Mesenchymal stem cell (in vitro differentiated cells and primary cell): Measurements from ENCODE around the gene TMEM185A.
"Not testable (repeated sequence)": the region's sequence is repeated elsewhere in the genome, so short reads cannot be mapped to it uniquely, and the experiment has no call there.

Source experiments
- DNase-seq: peaks from one replicate; pipeline ENCODE4 v3.0.0-alpha.2; 2013
- H2AFZ ChIP-seq: one replicate; pipeline ENCODE4 v1.6.1; 2013; ENCODE audit warnings: low read depth, mild to moderate bottlenecking, control low read depth, inconsistent platforms, low read length, moderate library complexity
- H2AK5ac ChIP-seq: 2 replicates; pipeline ENCODE4 v1.6.1; 2013; ENCODE audit warnings: low read length, moderate library complexity, mild to moderate bottlenecking, inconsistent platforms; ENCODE audit not compliant: severe bottlenecking
- H2BK120ac ChIP-seq: one replicate; pipeline ENCODE4 v1.6.1; 2013; ENCODE audit warnings: low read depth, mild to moderate bottlenecking, inconsistent platforms, low read length, moderate library complexity
- H2BK12ac ChIP-seq, 2 experiments: one replicate each; pipeline ENCODE4 v1.6.1; 2013; ENCODE audit warnings: inconsistent platforms in 2 of 2, low read length in 2 of 2, mild to moderate bottlenecking in 2 of 2, moderate library complexity in 2 of 2, control low read depth in 1 of 2
- H2BK15ac ChIP-seq: one replicate; pipeline ENCODE4 v1.6.1; 2013; ENCODE audit warnings: mild to moderate bottlenecking, low read depth, inconsistent platforms; ENCODE audit not compliant: poor library complexity, severe bottlenecking
- H2BK5ac ChIP-seq: 2 replicates; pipeline ENCODE4 v1.6.1; 2013; ENCODE audit warnings: low read depth, mild to moderate bottlenecking, low read length, control low read depth, inconsistent platforms; ENCODE audit not compliant: poor library complexity, severe bottlenecking
- H3K14ac ChIP-seq, 2 experiments: one replicate each; pipeline ENCODE4 v1.6.1; 2013; ENCODE audit warnings: inconsistent platforms in 2 of 2, low read length in 2 of 2, control low read depth in 1 of 2, mild to moderate bottlenecking in 1 of 2, moderate library complexity in 1 of 2
- H3K18ac ChIP-seq, 2 experiments: one replicate each; pipeline ENCODE4 v1.6.1; 2013; ENCODE audit warnings: inconsistent platforms in 2 of 2, low read length in 2 of 2, control low read depth in 1 of 2, low read depth in 1 of 2, mild to moderate bottlenecking in 1 of 2
- H3K23ac ChIP-seq, 2 experiments: one replicate each; pipeline ENCODE4 v1.6.1; 2013; ENCODE audit warnings: inconsistent platforms in 2 of 2, low read length in 2 of 2, mild to moderate bottlenecking in 2 of 2, moderate library complexity in 2 of 2, control low read depth in 1 of 2
- H3K27ac ChIP-seq: 2 replicates; pipeline ENCODE4 v1.5.1; 2013; ENCODE audit warnings: mild to moderate bottlenecking, moderate library complexity, low read length, control low read depth, inconsistent platforms; ENCODE audit not compliant: poor library complexity, severe bottlenecking
- H3K27me3 ChIP-seq, 2 experiments: 2 replicates each; pipeline versions ENCODE4 v1.6.1 to v1.7.0; 2013; ENCODE audit warnings: low read length in 2 of 2, mild to moderate bottlenecking in 2 of 2, moderate library complexity in 2 of 2, control low read depth in 1 of 2, inconsistent platforms in 1 of 2; ENCODE audit not compliant: control insufficient read depth in 1 of 2, insufficient read depth in 1 of 2
- H3K36me3 ChIP-seq, 2 experiments: 2 replicates each; pipeline versions ENCODE4 v1.6.1 to v1.7.0; 2013; ENCODE audit warnings: low read length in 2 of 2, control low read depth in 1 of 2, inconsistent platforms in 1 of 2, low read depth in 1 of 2, mild to moderate bottlenecking in 1 of 2; ENCODE audit not compliant: insufficient read depth in 2 of 2, control insufficient read depth in 1 of 2
- H3K4ac ChIP-seq, 2 experiments: one replicate each; pipeline ENCODE4 v1.6.1; 2013; ENCODE audit warnings: inconsistent platforms in 2 of 2, low read length in 2 of 2, mild to moderate bottlenecking in 2 of 2, moderate library complexity in 2 of 2, control low read depth in 1 of 2, low read depth in 1 of 2
- H3K4me1 ChIP-seq: 2 replicates; pipeline ENCODE4 v1.6.1; 2013; ENCODE audit warnings: low read depth, low read length, control low read depth; ENCODE audit not compliant: control insufficient read depth, insufficient read depth
- H3K4me2 ChIP-seq: 2 replicates; pipeline ENCODE4 v1.6.1; 2013; ENCODE audit warnings: low read length, mild to moderate bottlenecking, inconsistent platforms; ENCODE audit not compliant: poor library complexity, severe bottlenecking
- H3K4me3 ChIP-seq, 2 experiments: 2 replicates each; pipeline versions ENCODE4 v1.5.1 to v1.7.0; 2013; ENCODE audit warnings: low read length in 2 of 2, mild to moderate bottlenecking in 2 of 2, control low read depth in 1 of 2, low read depth in 1 of 2; ENCODE audit not compliant: insufficient read depth in 1 of 2
- H3K79me1 ChIP-seq: replicated peaks from 2 replicates; pipeline ENCODE4 v1.6.1; 2013; ENCODE audit warnings: mild to moderate bottlenecking, control low read depth, low read length, inconsistent platforms; ENCODE audit not compliant: poor library complexity, severe bottlenecking
- H3K9ac ChIP-seq: 2 replicates; pipeline ENCODE4 v1.7.0; 2013; ENCODE audit warnings: mild to moderate bottlenecking, low read length, moderate library complexity
- H3K9me3 ChIP-seq: 2 replicates; pipeline ENCODE4 v1.7.0; 2013; ENCODE audit warnings: mild to moderate bottlenecking, low read length; ENCODE audit not compliant: control insufficient read depth
- H4K8ac ChIP-seq: one replicate; pipeline ENCODE4 v1.6.1; 2013; ENCODE audit warnings: inconsistent platforms, mild to moderate bottlenecking, low read length, moderate library complexity
- H4K91ac ChIP-seq: one replicate; pipeline ENCODE4 v1.6.1; 2013; ENCODE audit warnings: mild to moderate bottlenecking, low read length, inconsistent platforms
- WGBS: methylation state at CpG from one replicate; pipeline ENCODE4 v1.1.7; 2013; ENCODE audit warnings: mixed read lengths; 5-methylcytosine and 5-hydroxymethylcytosine counted together

Gene TMEM185A

DNA sequence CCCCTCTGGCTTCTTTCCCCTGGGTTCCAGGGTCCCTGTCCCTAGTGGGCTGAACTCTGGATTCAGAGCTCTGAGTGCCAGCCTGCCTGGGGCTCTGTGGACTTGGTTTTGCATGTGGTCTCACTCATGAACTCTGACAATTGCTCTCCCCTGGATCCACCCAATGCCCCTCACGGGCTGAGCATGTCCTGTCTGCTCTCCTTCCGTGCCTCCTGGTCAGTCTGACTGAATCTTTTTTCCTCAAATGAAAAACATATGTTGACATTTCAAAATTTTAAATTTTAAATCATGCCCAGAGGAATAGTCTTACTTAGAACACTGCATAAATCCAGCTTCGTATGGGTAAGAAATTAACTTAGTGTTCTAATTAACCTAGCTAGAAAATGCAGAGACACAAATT, 43.5 kb upstream of the TMEM185A start:
- not testable (repeated sequence) for H3K4ac ChIP-seq, H3K4me2 ChIP-seq, H3K36me3 ChIP-seq, H2AK5ac ChIP-seq, H2BK12ac ChIP-seq, DNase-seq, H3K18ac ChIP-seq, H2AFZ ChIP-seq, H3K27ac ChIP-seq, H3K79me1 ChIP-seq, H3K27me3 ChIP-seq, H2BK120ac ChIP-seq, H3K4me1 ChIP-seq, H3K4me3 ChIP-seq, H3K9ac ChIP-seq, H2BK15ac ChIP-seq, H4K8ac ChIP-seq, H3K9me3 ChIP-seq, H3K14ac ChIP-seq, H3K23ac ChIP-seq, H2BK5ac ChIP-seq, H4K91ac ChIP-seq
- no CpG with 5 or more reads among the region's 3 CpGs for WGBS

GRCh38 chrX:149660613-149661012, 29.0 kb upstream of the TMEM185A start:
- not testable (repeated sequence) for H2BK120ac ChIP-seq, H3K4me3 ChIP-seq, H2AK5ac ChIP-seq, H3K27ac ChIP-seq, H3K4me1 ChIP-seq, H3K18ac ChIP-seq, H2BK12ac ChIP-seq, H2BK15ac ChIP-seq, DNase-seq, H3K4me2 ChIP-seq, H4K91ac ChIP-seq, H3K79me1 ChIP-seq, H3K9ac ChIP-seq, H3K4ac ChIP-seq, H3K27me3 ChIP-seq, H4K8ac ChIP-seq, H3K9me3 ChIP-seq, H2AFZ ChIP-seq, H2BK5ac ChIP-seq, H3K14ac ChIP-seq, H3K23ac ChIP-seq, H3K36me3 ChIP-seq
- WGBS = no CpG with 5 or more reads among the region's 6 CpGs

GRCh38 chrX:149656260-149656884, 24.8 kb upstream of the TMEM185A start:
- no CpG with 5 or more reads among the region's 5 CpGs for WGBS
- not testable (repeated sequence) for DNase-seq

DNA sequence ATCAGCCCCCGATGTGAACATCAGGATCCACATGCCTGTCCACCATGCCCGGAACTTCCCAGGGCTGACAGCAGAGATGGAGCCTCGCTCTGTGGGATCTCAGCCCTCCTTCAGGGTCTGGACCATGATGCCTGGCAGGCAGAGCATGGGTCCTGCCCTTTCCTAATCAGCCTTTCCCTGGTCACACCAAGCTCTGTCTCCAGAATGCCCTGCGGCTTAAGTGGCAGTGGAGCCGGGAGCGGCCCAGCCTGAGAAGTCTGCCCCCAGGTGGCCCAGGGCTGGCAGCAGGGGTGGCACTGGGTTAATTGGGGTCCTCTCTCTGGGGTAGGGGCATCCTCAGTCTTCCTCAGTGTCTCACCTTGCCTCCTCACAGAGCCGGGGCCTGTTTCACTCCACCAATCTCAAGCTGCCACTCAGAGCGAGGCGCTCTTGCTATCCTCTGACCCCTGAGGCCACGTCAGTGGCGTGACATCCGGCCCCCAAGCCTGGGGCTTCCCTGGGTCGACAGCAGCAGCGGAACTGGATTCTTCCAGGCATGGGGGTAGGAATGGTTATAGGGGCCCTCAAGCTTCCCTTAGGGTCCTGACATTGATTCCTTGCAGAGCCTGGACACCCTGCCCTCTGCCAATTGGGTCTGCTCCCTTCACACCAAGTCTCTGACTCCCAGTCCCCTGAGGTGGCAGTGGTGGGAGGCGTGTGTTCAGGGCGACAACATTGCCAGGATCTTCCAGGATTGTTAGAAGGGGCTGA, 20.8 kb upstream of the TMEM185A start:
- no peak overlapping the region for H4K91ac ChIP-seq
- no peak overlapping the region for H2BK15ac ChIP-seq
- H2AFZ ChIP-seq = no peak overlapping the region
- H2BK120ac ChIP-seq = no peak overlapping the region
- H3K4me2 ChIP-seq = no peak overlapping the region
- no peak overlapping the region for H3K4ac ChIP-seq
- no peak overlapping the region for H3K23ac ChIP-seq
- no peaks in the 10 kb centered on the region for H3K4me1 ChIP-seq
- no peak overlapping the region for H2AK5ac ChIP-seq
- H3K18ac ChIP-seq = no peak overlapping the region
- no peak overlapping the region for H3K4me3 ChIP-seq
- H3K36me3 ChIP-seq = no peaks in the 10 kb centered on the region
- 83% methylated on average over 6 of the region's 16 CpGs for WGBS
- H3K27me3 ChIP-seq = peaks cover 0 to 7% of the 10 kb centered on the region in 2 experiments
- H3K14ac ChIP-seq = no peak overlapping the region
- H2BK5ac ChIP-seq = no peak overlapping the region
- no peak overlapping the region for H3K27ac ChIP-seq
- H4K8ac ChIP-seq = no peak overlapping the region
- H3K79me1 ChIP-seq = no peaks in the 10 kb centered on the region
- H3K9ac ChIP-seq = no peak overlapping the region
- no peak for DNase-seq
- H3K9me3 ChIP-seq = no peaks in the 10 kb centered on the region
- H2BK12ac ChIP-seq = no peak overlapping the region

More at GRCh38 chrX:149656260-149656884, 24.8 kb upstream of the TMEM185A start:
- H2AFZ ChIP-seq, H2BK12ac ChIP-seq, H3K4me1 ChIP-seq, H3K27me3 ChIP-seq, H3K36me3 ChIP-seq, H4K91ac ChIP-seq, H3K14ac ChIP-seq, H2AK5ac ChIP-seq, H2BK15ac ChIP-seq, H3K18ac ChIP-seq, H3K9me3 ChIP-seq, H3K27ac ChIP-seq, H3K4me2 ChIP-seq, H3K9ac ChIP-seq, H3K23ac ChIP-seq, H2BK5ac ChIP-seq, H3K4me3 ChIP-seq, H4K8ac ChIP-seq, H2BK120ac ChIP-seq, H3K79me1 ChIP-seq, H3K4ac ChIP-seq: not testable (repeated sequence)
